CD4-positive, alpha-beta T cell treated with Interleukin-6 at 100 ng/mL for 8 hours (primary cell): ENCODE measurements around the gene PARP15.
A peak's percentile ranks its signal among the peaks of the same experiment; 100 is the strongest.
"Not testable (repeated sequence)": the region's sequence is repeated elsewhere in the genome, so short reads cannot be mapped to it uniquely, and the experiment has no call there.

Experiments used
- DNase-seq: peaks from one replicate; pipeline ENCODE4 v3.0.0-alpha.2; 2020; ENCODE audit warnings: mixed read lengths, low spot score

Gene PARP15

GRCh38 chr3:122618614-122619013 lies 41.2 kb downstream of the PARP15 start:
- DNase-seq: no peak

DNA sequence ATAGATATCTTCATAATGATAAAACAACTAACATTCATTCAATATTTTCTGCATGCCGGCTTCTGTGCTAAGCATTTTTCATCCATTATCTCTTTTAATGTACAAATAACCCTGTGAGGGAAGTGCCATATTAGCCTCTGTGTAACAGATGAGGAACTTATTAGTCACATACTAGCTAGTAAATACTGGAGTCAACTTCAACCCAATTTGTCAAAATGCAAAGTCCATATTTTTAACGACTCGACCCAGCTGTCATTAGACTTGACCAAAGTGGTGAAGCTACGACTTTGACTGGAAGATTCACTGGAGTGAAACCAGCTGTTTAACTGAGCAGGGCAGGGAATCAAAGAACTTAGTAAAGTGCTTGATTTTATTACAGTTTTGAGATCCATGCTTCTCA lies 41.6 kb downstream of the PARP15 start:
- DNase-seq: no peak

DNA sequence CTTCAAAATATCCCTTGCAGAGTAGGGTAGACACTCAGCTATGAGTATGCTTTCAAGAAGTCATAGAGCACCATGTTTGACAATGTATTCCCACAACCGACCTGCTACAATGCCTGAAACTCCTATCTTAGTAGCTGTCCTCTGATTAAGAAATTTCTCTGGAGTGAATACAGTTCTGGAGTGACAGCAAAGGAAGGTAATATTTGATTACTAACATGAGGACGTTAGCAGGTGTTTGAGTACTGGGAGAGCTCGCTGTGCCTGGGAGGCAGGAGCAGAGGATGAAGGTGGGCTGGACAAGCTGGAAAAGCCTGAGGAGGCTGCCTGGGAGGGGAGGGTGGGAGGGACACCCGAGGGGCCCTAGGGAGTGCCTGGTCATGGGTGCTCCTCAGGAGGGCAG lies 42.9 kb downstream of the PARP15 start:
- DNase-seq: no peak

DNA sequence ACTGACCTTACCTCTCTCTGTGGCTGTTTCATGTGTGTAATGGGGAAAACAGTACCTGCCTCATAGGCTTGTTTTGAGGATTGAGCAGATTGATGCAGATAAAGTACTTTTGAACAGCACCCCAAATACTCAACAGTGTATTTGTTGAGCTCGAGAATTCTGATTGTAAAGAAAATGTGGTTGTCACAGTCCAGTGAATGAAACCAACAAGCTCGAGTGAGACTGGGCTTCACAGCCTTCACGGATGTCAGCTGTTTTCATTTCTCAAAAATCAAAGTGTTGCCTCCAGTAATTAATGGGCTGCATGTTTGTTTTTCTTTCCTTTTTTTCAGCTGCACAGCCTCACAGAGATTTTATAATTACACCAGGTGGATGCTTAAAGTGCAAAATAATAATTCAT lies 43.7 kb downstream of the PARP15 start:
- DNase-seq: no peak

DNA sequence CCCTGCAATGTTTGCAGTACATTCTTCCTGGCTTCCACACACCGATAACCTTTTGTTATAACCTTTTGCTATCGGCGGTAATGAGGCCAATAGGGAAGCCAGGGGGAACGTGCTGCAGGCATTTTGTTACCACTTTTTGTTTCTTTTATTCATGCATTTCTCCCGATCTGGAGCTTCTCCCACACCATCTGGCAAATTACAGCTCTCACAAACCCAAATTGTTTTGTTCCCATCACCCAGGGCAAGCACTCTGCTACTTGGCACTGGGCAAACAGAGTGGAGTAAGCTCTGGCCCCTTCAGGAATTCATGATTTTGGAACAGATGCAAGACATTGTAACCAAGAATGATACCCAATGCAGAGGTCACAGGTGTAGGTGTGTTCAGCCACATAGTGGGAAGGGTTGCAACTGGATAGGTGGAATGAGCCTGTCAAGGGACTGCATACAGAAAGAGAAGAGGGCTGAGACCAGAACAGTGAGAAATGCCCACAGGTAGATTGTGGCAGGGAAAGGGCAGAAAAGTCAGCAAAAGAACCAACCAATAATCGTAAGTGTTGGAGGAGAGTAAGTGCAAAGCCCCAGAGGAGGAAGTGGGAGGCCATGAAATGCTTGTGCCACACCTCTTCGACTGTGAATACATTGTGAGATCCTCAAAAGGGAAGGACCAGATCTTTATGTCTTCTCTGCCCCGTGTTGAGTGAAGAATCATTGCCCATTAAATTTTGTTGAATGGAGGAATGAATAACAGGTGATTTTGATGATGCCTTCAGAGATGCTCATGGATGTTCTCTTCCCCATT lies 45.8 kb downstream of the PARP15 start:
- DNase-seq: no peak

- no peak for DNase-seq
Measured at GRCh38 chr3:122626515-122627180, 49.2 kb downstream of the PARP15 start.

GRCh38 chr3:122627301-122627700 lies 49.9 kb downstream of the PARP15 start:
- no peak for DNase-seq

DNA sequence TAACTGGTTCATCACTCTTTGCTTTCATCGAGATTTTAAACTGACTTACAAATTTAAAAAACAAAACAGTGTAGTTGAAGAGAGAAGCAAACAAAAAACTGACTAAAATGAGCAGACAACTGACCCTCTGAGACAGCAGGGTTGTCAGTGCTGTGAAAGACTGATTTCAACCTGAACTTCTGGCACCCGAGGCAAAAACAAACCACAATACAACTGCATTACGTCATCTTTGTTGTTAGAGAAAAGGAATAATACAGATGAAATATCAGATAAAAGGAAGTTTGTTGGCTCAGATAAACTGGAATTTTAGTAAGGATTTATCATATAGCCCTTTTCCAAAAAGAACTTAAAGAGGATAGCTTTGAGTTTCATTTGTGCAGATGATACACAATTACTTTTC lies 51.1 kb downstream of the PARP15 start:
- no peak for DNase-seq

DNA sequence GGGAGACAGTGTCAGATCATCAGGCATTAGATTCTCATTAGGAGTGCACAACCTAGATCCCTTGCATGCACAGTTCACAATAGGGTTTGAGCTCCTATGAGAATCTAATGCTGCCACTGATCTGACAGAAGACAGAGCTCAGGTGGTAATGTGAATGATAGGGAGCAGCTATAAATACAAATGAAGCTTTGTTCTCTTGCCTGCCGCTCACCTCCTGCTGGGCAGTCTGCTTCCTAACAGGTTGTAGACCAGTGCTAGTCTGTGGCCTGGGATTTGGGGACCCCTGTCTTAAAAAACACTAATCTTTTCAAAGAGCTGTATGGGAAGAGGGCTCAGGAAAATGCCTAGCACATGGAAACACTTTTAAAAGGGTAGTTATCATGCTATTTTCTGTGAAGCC lies 52.3 kb downstream of the PARP15 start:
- no peak for DNase-seq

GRCh38 chr3:122635789-122636188 lies 58.3 kb downstream of the PARP15 start:
- DNase-seq: no peak

DNA sequence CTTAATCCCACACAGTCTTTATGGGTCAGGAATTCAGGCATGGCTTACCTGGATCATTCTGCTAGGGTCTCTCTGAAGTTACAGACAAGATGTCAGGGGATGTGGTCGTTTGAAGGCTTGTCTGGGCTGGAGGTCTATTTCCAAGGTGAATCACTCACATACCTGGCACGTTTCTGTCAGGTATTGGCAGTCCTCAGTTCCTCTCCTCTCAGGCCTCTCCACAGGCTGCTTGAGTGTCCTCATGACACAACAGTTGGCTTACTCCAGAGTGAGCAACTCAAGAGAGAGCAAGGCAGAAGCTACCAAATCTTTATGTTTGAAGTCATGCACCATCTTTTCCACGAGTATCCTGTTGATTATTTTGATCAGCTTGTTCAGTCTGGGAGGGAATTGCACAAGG lies 59.2 kb downstream of the PARP15 start:
- DNase-seq: no peak

DNA sequence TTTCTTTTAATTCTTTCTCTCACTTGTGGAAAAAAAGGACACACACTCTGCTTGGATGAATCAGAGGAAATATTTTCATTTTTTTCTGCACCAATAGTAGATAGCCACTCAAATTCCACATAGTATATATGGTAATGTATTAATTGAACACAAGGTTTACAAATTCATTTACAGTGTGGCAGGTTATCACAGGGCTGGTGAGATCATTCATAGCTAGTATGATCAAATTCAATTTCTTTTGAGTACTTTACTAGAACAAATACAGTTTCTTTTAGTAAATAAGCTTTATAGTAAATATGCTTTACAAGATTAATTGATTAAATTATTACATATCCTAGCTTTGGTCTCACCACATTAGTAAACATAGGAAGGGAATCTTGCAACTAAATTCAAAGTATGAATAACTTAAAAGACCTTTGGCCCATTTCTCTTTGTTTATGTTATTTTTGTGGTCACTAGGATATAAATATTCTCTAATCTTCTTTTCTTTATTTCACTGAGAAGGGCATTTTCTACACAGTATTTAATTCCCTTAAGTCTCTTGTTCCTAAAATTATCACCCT lies 63.1 kb downstream of the PARP15 start:
- no peak for DNase-seq

DNA sequence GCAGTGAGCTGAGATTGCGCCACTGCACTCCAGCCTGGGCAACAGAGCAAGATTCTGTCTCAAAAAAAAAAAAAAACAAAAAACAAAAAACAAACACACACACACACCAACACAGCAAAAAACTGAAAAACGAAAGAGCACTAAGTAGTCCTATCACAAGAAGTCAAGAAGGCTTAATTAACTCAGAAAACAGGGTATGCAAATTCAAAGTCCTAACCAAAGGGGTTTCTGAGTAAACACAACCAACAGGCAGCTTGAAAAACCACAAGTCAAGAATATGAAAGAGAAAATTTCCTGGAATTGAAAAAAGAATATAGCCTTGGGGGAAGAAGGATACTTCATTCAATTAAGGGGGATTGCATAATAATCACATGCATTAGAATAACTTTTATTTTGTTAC lies 65.5 kb downstream of the PARP15 start:
- no peak for DNase-seq

- peak; percentile 30 for DNase-seq
Measured at GRCh38 chr3:122646146-122646988, 68.9 kb downstream of the PARP15 start.

- DNase-seq: not testable (repeated sequence)
Measured at GRCh38 chr3:122651233-122651907, 73.9 kb downstream of the PARP15 start.

DNA sequence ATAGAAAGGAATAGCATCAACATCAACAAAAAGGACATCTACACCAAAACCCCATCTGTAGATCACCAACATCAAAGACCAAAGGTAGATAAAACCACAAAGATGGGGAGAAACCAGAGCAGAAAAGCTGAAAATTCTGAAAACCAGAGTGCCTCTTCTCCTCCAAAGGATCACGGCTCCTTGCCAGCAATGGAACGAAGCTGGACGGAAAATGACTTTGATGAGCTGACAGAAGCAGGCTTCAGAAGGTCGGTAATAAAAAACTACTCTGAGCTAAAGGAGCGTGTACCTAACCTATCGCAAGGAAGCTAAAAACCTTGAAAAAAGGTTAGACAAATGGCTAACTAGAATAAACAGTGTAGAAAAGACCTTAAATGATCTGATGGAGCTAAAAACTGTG lies 74.5 kb downstream of the PARP15 start:
- DNase-seq: not testable (repeated sequence)

GRCh38 chr3:122658336-122658735 lies 80.9 kb downstream of the PARP15 start:
- not testable (repeated sequence) for DNase-seq

DNA sequence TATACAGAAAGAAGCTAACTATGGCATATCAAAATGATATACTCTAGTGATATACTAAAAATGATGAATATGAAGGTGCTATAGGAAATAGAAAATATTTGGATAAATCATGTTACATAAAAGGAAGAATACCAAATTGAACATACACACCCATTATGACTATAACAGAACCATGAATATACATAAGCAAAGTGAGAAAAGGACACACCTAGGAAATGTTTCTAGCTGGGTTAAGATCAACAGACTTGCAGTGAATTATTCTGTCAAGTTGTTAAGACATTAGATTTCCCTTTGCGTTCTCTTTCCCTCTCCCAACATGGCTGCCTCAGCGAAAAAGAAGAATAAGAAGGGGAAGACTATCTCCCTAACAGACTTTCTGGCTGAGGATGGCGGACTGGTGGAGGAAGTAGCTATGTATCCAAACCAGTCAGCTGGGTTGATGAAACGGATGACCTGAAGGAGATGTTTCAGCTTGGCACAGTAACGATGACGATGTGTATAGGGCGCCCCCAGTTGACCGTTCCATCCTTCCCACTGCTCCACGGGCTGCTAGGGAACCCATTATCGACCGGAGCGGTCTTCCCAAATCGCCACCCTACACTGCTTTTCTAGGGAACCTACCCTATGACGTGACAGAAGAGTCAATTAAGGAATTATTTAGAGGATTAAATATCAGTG lies 83.0 kb downstream of the PARP15 start:
- DNase-seq: no peak

DNA sequence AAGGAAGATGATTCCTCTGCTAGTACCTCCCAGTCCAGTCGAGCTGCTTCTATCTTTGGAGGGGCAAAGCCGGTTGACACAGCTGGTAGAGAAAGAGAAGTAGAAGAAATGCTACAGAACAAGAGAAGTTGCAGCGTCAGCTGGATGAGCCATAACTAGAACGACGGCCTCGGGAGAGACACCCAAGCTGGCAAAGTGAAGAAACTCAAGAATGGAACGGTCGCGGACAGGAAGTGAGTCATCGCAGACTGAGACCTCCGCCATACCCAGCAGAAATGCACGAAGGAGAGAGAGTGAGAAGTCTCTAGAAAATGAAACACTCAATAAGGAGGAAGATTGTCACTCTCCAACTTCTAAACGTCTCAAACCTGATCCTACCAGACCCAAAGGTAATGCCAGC lies 84.2 kb downstream of the PARP15 start:
- DNase-seq: no peak

GRCh38 chr3:122662505-122662904 lies 85.1 kb downstream of the PARP15 start:
- DNase-seq: no peak

DNA sequence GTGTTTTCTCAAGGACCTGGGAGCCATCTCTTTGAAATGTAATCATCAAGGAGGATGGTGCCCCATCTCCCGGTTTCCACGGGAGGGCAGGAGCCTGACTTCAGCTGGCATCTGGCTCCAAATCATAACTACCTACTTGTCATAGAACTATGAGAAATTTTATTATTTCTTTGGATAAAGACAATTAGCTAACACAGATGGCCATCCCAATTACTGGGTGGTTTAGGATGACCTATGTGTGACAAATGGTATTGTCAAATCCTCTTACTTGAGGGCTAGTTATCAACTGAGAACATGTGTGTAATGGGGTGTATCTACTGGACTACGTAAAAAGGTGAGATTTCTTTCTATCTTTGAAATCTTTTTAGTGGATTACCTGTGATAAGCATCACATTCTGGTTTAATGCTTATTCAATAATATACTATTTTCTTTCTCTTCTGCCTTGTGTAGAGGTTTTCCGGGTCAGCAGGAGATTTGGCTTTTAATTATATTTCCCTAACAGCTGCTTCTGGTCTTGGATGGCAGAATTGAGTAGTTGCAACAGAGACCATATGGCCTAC lies 87.9 kb downstream of the PARP15 start:
- DNase-seq: no peak
